DMS153 treated with DMSO at 0.1 percent for 48 hours (cell line): Measurements from ENCODE around the gene KPNA5.
"Not testable (repeated sequence)": the region's sequence is repeated elsewhere in the genome, so short reads cannot be mapped to it uniquely, and the experiment has no call there.

Experiments used
- DNase-seq: peaks from one replicate; lab custom pipeline; 2025; ENCODE audit not compliant: unreplicated experiment; lab: John Stamatoyannopoulos, UW

KPNA5 gene

GRCh38 chr6:116680880-116681672 is at the start of gene KPNA5:
Gene KPNA5 (plus strand): TSS chr6:116681211. CDS start chr6:116681335, 124 bp downstream.
- peak; percentile 92 for DNase-seq

DNA sequence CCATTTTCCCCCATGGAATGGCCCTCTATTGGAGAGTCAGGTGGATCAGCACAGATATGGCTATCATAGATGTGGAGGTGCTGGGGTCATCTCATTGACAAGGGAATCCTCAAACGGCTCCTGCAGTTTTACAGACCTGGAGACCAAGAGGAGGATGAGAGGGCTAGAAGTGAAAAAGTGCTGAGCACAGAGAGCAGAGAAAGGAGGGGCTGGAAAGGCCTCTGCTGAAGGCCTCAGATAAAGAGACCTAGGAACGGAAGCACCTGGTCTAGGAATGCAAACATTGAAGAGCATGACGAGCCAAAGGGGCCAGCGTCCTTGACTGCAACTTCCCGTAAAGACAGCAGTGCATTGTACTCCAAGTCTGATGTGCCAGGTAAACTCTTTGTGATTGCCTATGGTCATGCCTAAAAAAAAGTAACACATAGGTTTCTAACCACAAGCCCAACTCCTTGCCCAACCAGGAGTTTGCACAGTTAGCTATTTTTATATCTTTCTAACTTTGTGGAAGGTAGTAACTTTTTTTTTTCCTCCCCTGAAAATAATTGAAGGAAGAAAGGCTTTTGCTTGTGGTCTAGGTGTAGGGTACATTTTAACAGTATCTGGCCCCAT is 49.5 kb upstream of the KPNA5 start:
- DNase-seq, result peak; percentile 11

DNA sequence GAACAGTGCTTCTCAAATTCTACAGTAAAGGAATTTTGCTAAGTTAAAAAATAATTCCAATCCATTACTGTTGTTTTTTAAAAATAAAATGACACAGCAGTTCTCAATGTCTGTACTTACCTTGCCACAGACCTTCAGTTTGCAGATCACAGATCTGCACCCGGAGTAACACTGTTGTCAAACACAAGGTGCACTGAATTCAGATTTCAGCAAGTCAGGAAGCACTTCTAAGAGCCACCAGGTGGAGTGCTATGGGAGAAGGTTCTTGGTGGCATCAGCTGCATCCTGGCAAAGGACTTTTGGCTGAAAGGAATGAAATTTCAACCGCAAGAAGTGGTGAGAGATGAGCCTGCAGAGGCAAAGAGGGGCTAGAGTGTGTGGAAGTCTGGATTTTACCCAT is 47.3 kb upstream of the KPNA5 start:
- DNase-seq, result no peak

- DNase-seq, result no peak
Observed at GRCh38 chr6:116648156-116648555, 32.9 kb upstream of the KPNA5 start.

DNA sequence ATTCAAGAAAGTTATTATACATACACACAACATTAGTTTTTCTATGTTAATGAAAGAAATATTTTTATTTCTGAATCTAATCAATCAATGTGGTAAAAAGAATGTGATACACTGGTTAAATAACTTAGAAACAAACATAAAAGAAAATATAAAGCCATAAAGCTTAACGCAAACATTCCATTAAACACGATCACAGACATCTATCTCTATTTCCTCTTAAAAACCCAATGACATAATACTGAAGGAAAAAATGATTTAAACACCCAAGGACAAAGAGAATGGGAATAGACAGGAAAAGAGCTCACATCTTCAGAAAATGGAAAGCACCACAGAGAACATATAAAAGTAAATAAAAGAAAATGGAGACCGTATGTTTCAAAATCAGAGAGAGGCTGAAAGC is 31.9 kb upstream of the KPNA5 start:
- DNase-seq, result no peak

GRCh38 chr6:116651916-116652315 is 29.1 kb upstream of the KPNA5 start:
- DNase-seq, result no peak

DNA sequence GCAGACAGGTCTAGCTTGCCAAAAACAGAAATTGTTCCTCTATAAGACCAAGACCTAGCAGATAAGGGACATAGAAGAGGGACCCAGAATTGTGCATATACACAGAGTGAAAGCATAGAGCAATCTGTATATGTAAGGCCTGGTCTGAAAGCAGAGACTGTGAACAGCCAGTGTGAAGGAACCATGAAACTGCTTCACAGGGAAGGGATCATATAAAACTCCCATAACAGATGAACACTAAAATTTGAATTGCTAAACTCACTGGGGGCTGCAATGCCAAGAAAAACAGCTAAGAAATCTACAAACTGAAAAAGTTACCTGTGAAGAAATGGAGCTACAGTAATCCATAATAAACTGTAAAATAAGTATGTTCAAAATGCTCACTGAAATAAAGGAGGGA is 19.4 kb upstream of the KPNA5 start:
- DNase-seq, result no peak

DNA sequence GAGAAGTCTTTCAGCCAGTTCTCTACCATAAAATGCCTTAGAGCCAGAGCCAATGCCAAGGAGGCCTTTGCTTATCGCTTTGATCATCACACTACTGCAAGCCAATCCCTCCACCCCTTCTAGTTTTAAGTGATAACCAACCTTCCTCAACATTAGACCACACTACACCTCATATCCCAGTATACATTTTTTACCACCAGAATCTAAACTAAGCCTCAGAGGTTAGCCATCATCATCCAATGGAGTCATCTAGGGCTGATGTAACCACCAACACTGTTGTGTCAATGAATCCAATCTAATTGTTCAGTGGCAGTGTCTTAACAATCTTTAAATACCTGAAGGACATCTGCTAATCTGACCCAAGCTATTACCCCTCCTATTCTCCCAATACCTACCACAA is 18.8 kb upstream of the KPNA5 start:
- no peak for DNase-seq

GRCh38 chr6:116663308-116663707 is 17.7 kb upstream of the KPNA5 start:
- DNase-seq, result no peak

DNA sequence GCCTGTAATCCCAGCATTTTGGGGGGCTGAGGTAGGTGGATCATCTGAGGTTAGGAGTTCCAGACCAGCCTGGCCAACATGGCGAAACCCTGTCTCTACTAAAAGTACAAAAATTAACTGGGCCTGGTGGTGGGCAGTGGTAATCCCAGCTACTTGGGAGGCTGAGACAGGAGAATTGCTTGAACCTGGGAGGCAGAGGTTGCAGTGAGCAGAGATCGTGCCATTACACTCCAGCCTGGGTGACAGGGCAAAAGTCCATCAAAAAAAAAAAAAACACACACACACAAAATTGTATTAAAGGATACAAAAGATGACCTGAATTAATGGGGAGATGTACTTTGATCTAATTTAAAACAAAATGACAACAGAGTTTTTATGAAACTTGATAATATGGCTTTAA is 16.8 kb upstream of the KPNA5 start:
- not testable (repeated sequence) for DNase-seq

GRCh38 chr6:116665464-116665863 is 15.5 kb upstream of the KPNA5 start:
- DNase-seq, result no peak

DNA sequence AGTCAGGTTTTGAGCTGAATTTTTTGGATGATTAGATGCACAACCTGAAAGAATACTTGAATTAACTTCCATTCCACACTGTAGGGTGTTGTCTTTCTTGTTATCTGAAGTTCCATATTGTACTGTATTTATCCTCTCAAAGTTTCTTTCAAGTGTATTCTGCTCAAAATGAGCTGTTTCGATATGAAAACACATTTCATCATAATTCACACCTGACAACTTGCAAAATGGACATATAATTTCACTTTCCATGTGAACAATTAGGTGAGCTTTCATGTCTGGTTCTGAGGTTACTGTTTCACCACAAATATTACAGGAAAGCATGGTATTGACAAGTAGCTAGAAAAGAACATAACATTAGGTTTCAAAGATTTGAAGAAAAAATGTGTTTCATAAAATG is 14.1 kb upstream of the KPNA5 start:
- no peak for DNase-seq

GRCh38 chr6:116667623-116668022 is 13.4 kb upstream of the KPNA5 start:
- DNase-seq, result no peak

GRCh38 chr6:116672306-116672705 is 8.7 kb upstream of the KPNA5 start:
- DNase-seq, result no peak

GRCh38 chr6:116676021-116676420 is 5.0 kb upstream of the KPNA5 start:
- no peak for DNase-seq

DNA sequence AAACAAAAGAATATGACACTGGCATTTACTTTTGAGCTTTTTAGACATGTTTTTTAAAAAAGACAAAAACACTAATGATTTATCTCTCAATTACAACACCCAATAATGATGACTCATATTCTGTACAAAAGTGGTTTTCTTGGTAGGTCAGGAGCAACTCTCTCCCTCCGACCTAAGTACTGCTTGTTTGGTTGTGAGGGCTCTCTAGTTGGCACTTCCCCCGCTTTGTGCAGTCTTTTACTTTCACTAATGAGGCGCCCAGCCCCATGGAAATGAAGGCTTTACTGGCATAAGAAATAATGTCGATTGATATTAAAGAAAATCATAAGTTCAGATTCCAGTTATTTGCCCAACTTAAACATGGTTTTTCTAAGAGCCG is 1.3 kb downstream of the KPNA5 start:
- peak; percentile 12 for DNase-seq

- DNase-seq, result no peak
Observed at GRCh38 chr6:116685437-116685993, 4.5 kb downstream of the KPNA5 start.

GRCh38 chr6:116686475-116687101 is 5.6 kb downstream of the KPNA5 start:
- not testable (repeated sequence) for DNase-seq

- DNase-seq, result no peak
Observed at GRCh38 chr6:116691154-116691553, 10.1 kb downstream of the KPNA5 start.

- DNase-seq, result not testable (repeated sequence)
Observed at GRCh38 chr6:116692873-116693272, 11.9 kb downstream of the KPNA5 start.

- DNase-seq, result not testable (repeated sequence)
Observed at GRCh38 chr6:116693275-116693674, 12.3 kb downstream of the KPNA5 start.

- DNase-seq, result no peak
Observed at GRCh38 chr6:116695401-116695800, 14.4 kb downstream of the KPNA5 start.
